NCI-H2196 treated with DMSO at 0.1 percent for 48 hours (cell line): ENCODE measurements around the gene SERPINA4.
"Not testable (repeated sequence)": the region's sequence is repeated elsewhere in the genome, so short reads cannot be mapped to it uniquely, and the experiment has no call there.

Source experiments
- DNase-seq: peaks from one replicate; lab custom pipeline; 2025; ENCODE audit not compliant: unreplicated experiment; lab: John Stamatoyannopoulos, UW

SERPINA4 gene

GRCh38 chr14:94564381-94564780 is 3.1 kb downstream of the SERPINA4 start:
- DNase-seq = no peak

DNA sequence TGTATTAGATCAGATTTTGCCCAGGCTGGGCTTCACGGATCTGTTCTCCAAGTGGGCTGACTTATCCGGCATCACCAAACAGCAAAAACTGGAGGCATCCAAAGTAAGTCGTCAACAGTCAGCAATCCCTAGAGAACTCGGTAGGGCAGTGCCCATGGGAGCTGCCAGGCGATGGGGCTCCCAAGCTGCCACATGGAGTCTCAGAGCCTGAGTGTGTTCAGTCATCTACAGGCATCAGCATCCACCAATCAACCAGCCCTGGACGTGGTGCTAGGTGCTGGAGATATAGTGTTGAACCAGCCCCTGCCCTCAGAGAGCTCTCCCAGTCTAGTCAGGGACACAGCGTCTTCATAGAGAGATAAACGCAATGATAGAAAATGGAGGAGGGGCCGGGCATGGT is 6.9 kb downstream of the SERPINA4 start:
- no peak for DNase-seq

DNA sequence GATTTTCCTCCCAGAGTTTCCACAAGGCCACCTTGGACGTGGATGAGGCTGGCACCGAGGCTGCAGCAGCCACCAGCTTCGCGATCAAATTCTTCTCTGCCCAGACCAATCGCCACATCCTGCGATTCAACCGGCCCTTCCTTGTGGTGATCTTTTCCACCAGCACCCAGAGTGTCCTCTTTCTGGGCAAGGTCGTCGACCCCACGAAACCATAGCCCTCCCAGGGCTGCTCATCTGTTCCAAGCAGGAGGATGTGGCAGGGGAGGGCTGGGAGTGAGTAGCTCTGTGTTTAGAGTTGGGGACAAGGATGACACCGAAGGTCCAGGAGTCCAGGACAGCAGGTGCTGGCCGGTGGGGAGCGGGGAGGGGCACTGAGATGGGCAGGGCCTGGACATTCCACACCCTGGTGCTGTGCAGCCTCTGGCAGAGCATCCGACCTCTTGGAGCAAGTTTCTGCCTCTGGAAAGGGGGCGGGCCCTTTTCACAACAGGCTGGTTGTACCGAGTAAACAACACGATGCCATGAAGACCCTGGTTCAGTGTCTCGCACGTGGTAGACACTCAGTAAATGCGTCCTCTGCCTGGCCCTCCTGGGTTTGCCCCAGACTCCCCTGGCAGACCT is 8.2 kb downstream of the SERPINA4 start:
- DNase-seq = no peak

DNA sequence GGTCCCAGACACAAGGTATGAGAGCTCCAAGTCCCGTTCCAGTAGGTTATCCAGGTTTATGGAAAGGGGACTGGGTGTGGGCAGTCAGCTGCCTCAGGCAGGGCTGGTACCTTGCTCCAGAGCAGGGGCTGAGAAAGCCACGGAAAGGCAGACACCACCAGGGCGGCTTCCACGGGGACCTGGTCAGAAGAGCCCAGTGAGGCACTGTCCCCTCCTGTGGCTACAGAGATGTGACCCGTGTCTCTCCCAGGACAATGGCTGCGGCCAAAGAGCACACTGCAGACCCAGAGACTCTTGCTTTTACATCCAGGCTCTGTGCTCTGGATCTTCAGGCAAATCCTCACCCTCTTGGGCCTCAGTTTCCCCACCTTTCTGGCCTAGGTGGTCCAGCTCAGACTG is 8.8 kb downstream of the SERPINA4 start:
- no peak for DNase-seq

GRCh38 chr14:94570440-94570839 is 9.2 kb downstream of the SERPINA4 start:
- no peak for DNase-seq

DNA sequence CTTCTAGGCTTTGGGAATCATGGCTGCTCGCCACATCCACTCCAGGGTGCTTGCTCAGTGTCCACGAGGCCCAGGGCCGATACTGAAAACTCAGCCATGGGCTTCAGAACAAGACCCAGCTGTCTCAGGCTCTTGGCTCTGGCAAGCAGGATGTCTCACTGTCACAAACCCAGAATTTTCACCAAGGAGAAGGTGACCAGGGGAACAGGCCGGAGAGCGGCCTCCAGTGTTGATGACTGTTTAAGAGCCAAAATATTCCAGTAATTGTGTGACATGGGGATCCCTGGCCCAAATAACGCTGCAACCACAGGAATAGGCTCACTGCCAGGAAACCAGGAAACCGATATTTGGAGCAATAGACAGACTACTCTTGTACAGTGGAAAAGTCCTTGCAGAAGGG is 10.2 kb downstream of the SERPINA4 start:
- no peak for DNase-seq

DNA sequence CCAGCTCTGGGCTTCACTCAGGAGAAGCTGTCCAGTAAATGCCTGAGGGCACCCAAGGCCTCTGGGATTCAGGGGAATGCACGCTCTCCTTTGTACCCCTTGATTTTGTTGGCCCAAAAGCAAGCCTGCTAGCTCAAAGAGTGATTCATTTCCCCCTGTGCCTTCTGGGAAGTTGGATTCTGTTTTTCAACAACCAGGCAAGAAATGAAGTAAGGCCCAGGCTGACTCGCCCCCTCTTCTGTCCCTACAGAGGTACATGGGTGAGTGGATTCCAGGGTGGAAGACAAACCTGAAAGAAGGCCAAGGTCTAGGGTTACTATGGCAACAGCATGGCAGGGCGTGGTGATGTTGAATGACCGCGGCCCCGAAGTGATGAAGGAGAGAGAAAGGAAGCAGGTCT is 10.7 kb downstream of the SERPINA4 start:
- no peak for DNase-seq

DNA sequence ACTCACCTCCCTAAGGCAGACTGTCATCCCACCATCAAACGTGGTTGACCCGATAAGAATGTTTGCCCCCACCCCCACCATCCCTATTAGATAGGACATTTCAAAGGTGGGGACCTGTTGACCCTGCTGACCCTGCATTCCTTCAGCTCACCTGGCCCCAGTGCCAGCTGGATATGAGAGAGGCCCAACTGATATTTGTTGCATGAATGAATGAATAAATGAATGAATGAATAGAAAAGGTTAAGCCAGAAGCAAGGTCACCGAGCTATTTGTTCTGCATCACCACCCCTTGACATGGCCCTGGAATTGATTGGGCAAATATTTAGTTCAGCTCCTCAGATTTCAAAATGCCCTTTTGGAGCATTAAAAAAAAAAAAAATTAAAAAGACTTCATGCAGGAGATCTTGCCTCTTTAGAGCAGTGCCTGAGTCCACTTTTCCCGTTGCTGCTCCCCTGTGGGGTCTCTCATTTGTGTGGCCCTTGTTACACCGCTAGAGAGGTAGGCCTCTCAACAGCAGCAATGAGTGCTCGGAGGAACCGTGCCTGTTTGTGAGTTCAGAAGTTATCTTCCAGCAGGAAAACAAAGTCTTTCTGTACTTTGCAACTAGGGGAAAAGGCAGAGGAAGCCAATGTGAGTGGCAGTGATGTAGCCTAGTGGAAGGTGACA is 11.5 kb downstream of the SERPINA4 start:
- DNase-seq = no peak

DNA sequence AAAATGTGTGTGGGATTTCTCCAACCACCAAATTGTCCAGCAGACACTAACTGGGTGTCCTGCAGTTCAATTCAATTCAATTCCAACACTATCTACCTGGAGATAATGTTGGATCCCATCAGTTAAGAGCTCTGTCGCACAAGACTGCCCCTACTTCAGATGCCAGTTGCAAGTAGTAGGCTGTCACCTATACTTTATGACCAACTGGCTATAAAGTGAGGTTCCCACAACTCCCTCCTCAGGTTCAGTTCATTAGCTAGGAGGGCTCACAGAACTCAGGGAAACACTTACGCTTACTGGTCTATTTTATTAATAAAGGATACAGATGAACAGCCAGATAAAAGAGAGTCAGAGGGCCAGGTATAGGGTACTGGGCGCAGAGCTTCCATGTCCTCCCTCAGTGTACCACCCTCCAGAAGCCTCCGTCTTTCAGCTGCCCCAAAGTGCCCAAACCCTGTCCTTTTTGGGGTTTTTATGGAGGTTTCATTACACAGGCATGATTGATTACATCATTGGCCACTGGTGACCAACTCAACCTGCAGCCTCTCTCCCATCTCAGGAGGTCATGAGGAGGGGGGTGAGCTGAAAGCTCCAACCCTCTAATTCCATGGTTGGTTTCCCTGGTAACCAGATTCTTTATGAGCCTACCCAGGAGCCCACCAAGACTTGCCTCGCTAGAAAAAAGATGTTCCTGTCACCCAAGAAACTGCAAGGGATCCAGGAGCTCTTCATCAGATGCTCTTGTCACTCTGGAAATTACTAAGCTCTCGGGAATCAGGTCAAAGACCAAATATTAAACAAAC is 12.4 kb downstream of the SERPINA4 start:
- DNase-seq = no peak

- no peak for DNase-seq
These were observed 13.1 kb downstream of the SERPINA4 start for GRCh38 chr14:94574336-94574735.

DNA sequence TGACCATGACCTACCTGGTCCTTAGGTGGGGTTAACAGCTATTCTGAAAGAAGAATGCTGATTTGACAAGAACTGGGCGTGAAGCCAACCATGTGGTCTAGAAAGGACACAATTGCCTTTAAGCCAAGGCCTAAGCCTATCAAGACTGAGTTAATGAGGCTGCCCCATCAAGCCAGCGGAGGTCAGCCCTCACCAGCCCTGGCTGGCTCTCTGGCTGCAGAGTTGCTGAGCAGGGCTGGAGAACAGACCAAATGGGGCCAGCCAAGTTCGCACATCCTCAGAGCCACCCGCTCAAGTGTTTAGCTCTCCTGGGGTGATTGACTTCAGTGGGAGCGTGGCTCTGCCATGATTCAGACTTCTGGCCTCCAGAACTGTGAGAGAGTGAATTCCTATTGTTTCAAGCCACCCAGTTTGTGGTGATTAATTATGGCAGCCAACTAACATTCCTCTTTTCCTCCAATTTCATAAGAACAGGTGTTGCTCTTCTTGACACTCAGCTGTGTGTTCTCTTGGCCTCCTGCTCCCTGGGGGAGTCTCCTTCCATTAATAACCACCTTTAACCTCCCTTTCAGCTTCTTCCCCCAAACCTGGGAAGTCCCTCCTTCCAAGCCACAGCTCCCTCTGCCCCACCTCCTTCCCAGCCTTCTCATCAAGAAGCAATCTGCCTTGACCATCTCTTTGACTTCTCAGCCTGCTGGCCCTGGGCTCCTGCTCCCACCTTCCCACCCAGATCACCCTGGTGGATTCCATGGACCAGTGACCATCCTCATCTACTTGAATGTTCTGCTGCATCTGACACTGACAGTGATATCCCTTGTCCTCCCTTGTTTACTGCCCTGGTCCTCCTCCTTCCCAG is 14.7 kb downstream of the SERPINA4 start:
- no peak for DNase-seq

DNA sequence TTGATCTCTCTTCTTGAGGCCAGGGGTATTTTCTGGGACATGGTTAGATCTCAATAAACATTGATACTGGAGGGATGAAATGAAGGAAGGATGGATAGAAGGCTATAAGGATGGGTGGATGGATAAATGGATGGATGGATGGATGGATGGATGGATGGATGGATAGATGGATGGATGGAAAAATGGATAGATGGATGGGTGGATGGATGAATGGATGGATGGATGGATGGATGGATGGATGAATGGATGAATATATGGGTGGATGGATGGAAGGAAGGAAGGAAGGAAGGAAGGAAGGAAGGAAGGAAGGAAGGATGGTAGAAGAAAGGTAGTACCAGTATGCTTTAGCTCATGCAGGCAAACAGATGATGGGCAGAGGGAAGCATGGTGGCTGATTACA is 16.2 kb downstream of the SERPINA4 start:
- DNase-seq = not testable (repeated sequence)

DNA sequence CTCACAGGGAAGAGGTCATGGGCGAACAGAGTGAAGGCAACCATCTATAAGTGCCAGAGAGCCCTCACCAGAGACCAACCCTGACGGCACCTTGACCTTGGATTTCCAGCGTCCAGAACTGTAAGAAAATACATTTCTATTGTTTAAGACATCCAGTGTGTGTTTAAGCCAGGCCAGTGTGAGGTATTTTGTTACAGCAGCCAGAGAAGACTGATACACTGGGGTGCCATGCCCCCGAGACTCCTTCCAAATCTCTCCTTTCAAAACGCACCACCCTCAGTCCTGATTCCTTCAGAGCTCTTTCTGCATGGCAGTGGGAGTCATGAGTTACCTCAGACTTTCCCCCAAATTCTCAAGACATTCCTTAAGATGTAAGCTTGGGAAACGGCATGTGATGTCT is 17.5 kb downstream of the SERPINA4 start:
- DNase-seq = no peak

DNA sequence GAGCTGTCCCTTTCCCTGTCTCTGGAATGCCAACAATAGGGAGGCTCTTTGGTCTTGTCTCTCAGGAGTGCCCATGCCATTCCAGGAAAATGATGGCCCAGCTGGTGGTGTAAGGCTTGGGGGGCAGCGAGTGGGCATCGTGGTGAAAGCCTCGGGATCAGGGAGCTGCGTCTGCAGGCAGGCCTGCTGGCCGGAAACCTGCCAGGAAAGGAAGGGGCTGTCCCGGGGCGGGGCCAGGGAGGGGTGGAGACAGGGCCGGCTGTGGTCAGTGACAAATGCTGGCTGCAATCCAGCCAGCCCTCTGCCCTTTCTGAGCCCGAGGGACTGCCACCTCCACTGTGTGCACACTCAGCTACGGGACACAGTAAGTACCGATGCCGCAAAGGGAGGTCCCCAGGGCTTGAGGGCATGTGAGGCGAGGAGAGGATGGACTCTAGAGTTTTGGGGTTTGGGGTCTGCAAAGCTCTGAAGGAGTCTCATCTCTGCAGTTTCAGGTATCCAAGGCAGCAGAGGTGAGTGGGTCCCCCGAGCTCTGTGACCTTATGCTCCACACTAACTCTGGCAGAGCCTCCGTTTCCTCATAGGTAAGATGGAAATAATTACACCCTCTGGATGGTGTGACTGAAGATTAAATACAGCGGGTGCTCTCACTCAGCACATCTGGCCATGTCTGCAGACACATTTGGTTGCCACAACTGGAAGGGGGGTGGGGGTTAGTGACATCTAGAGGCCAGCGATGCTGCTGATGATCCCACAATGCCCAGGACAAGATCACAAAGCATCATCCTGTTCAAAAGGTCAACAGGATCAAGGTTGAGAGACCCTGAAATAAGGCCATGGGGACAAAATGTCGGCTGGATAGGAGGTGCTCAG is 20.1 kb downstream of the SERPINA4 start, which contains the start of gene SERPINA5:
TSS of gene SERPINA5 (plus strand) at position 300 of the 873 bp plus-strand sequence. CDS start 5,937 bp downstream, outside the sequence.
- DNase-seq = no peak

DNA sequence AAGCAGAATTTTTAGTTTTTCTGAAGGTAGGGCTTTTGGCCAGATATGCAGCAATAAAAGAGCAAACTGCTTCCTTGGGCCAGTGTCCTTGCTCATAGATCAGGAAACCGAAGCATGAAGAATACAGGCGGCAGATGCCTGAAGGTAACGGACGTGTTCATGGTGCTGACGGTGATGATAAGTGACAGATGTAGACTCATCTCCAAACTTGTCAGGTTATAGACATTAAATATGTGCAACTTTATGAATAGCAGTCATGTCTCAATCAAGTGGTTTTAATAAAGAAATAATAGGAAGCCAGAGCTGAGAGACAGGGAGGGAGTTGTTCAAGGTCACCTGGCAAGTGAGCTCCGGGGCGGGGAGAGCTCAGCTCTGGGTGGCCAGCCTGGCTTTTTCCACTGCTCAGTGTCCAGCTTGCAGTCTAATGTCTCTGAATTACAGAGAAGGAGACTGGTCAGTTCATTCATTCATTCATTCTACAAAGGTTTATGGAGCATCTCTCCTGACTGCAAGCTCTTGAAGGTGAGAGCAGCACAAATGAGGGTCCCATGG is 21.0 kb downstream of the SERPINA4 start:
- no peak for DNase-seq

DNA sequence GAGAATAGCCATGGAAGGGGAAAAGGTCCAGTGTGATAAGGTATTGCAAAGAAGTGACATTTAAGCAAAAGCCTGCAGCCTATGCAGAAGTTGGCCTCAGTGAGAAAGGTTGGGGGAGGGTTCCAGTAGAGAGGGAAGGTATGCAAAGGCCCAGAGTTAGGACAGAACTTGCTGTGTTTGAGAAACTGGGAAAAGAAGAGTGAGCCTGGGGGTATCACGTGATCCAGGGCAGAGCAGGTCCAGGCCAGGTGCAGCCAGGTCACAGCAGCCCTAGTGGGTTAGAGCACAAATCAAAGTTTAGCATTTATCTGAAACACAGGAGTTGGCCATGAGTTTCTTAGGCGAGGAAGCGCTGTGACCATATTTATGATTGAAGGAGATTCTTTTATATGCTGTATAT is 21.6 kb downstream of the SERPINA4 start:
- DNase-seq = no peak

GRCh38 chr14:94583557-94583956 is 22.3 kb downstream of the SERPINA4 start:
- no peak for DNase-seq

DNA sequence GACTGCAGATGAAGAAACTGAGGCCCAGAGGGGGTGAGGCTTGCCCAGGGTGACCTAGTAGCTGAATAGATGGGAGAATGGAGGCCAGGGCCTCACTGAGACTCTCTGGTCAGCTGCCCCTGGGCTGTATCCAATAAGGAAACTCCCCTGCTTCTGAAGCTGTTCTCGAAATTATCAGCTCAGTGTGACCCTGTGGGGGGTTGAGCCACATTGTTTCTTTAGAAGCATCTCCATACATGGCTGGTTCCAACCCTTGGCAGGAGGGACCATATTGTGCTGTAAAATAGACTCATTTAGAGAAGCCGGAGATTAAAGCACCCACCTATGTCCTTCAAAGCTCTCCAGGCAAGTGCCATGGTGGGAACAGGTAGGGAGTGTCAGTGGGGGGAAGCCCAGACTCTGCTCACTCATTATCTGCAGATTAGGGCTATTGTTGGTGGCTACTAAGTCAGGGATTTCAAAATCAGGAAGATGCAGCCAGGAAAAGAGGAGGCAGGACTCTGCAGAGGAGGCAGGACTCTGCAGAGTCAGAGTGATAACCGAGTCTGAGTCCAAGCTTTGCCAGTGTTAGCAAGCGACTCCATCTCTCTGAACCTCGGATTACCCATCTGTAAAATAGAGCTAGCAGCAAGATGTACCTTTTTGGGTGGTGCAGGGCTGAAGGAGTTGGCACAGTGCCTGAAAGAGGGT is 23.5 kb downstream of the SERPINA4 start:
- DNase-seq = no peak

DNA sequence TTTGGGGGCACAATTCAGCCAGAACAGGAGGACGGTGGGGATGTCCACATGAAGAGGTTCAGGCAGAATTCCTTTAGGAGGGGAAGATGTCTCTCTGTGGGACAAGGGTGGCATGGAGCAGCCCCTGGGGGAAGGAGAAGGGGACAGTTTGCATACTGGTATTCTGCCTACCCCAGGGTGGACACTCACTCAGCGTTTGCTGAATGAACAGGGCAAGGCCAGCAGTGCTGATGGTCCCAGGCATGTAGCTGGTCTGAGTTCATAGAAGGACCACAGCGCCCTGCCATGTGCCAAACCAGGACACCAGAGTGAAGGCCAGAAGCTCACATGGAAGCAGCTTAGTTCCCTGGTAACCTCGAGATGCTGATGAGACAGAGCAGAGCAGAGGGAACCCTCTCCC is 25.4 kb downstream of the SERPINA4 start:
- DNase-seq = no peak
